GM19099 (cell line): ENCODE results near the gene KRT73.

Experiments used
- POLR2A ChIP-seq: IDR thresholded peaks from 3 replicates; pipeline ENCODE4 v1.6.1; 2011; ENCODE audit warnings: low read depth; ENCODE audit not compliant: insufficient read length; ENCODE audit errors: extremely low read depth

Gene KRT73

GRCh38 chr12:52615912-52616311 lies 2.4 kb downstream of the KRT73 start:
- TF ChIP-seq POLR2A = no peak

DNA sequence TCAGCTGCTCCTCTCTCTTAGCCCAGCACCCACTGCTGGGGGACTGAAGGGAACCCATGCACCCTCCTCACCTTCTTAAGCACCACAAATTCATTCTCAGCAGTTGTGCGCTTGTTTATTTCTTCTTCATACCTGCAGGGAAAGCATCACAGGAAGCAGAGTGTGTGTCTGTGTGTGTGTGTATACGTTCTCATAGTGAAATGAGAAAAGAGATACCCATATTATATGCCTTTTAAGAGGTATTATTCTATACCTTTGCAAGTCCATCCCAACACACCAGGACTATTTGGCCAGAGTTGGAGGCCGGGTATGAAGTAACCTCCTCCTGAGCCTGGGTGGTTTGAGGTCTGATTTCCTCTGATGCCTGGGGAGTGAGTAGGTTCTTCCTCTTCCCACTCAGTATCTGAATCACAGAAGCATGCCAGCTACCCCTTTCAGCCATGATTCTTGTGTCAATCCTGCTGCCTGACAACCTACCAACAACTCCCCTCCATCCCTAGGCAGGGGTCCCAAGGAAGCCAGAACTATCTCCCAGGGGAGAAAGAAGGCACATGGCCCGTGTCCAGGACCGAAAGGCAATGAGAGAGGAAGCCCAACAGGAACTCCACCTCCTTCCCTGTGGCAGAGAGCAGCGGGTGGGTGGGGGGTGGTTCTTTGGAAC lies 3.0 kb downstream of the KRT73 start:
- no peak for TF ChIP-seq POLR2A

- TF ChIP-seq POLR2A = no peak
Measured at GRCh38 chr12:52614381-52615207, 3.8 kb downstream of the KRT73 start.

GRCh38 chr12:52613384-52614030 lies 4.9 kb downstream of the KRT73 start:
- TF ChIP-seq POLR2A = no peak

DNA sequence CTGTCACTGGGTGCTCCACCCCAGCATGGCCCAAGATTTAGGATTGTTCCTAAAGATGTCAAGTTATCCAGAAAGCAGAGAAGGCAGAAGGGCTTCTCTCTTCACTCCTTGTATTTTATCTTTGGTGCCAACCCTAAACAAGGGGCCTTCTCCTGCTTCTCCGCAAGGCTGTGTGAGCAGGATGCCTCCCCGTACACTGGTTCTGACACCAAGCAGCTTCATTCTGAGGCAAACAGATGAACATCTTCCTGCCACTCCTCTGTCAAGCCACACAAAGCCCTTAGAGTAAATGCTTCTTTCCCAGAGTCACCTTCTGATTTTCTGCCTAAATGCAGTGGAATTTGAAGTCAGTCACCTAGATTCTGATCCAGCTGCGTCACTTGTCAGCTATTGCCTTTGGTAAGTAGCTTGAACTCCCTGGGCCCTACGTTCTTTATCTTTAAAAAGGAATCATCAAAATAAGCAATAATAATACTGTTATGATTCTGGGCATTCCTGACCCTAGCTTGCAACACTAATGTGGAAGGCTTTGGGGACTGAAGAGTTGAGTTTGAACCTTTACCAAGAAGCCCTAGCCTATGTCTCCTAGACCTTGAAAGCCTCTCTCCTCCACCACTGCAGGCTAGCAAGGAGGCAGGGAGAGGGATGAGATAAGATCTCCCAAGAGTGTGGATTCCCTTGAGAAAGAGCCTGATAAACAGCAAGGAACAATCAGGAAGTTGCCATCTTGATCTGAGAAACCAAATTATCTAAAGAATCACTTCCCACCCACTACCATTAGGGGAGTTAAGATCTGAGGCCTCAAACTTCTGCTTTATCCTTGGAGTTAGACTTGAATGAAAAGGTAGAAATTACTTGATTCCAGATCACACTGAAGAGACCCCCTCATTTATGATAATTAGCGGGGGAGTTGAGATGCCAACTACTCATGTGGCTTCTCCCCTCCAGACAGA lies 5.7 kb downstream of the KRT73 start:
- TF ChIP-seq POLR2A = no peak

- TF ChIP-seq POLR2A = no peak
Measured at GRCh38 chr12:52611080-52611468, 7.3 kb downstream of the KRT73 start.

GRCh38 chr12:52608826-52609630 lies 9.3 kb downstream of the KRT73 start:
- no peak for TF ChIP-seq POLR2A

DNA sequence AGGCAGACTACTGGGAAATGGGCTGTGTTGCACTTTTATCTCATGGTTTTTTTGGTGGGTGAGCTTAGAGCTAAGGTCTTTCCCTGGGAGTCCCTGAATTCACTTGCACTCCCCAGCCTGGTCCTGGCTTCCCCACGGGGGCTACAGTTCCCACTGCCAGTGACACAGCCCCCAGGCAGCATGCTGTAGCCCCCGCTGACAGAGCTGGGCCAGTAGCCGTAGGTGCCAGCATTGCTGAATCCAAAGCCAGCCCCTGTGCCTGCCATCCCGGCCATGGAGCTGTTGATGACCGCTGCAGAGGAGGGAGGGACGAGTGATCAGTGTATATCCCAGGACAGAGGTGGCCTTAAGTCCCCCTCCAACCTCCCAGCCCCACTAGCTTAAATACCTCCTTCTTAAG lies 10.2 kb downstream of the KRT73 start:
- TF ChIP-seq POLR2A = no peak

DNA sequence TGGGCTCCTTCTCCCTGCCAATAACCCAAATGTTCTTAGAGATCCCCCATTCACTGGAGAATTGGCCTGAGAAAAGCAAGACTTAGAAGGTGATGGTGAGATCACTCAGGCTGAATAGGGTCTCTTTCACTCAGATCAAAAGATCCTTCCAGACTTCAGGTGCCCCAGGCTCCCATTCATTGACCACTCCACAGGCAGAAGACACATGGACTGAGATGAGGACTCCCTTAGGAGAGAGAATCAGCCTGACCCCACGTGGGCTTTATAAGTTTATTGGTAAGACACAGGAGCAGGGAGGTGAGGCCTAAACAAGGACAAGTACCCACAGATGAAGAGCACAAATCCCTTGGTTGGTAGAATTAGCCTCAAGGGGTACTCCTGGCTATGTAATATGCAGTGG lies 11.0 kb downstream of the KRT73 start:
- TF ChIP-seq POLR2A = no peak

DNA sequence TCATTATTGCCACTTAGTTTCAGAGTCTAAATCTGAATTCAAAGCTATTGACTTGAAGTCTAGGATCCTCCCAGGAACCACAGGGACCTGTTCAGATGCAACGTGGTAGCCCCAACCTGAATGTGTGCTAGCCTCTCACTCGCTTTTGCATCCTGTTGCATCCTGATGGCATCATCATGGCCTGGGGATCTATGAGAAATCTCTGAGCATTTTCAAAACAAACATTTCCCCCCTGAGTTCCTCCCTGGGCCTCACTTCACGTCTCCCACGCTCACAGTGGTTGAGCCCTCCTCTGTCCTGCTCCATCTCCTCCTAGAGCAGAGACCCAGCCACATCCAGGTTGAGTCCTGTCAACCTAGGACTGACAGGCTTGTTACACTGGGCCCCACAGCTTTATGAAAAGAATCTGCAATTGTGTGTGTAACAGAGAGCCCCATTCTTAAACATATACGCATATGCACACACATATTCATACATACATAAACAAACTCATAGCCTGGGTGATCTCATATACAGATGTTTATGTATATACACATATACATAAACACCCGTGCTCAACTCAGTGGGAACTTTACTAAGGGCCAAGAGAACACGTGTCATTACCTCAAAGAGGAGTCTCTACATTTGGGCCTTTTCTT lies 11.7 kb downstream of the KRT73 start:
- no peak for TF ChIP-seq POLR2A

GRCh38 chr12:52606096-52606495 lies 12.3 kb downstream of the KRT73 start:
- TF ChIP-seq POLR2A = no peak

DNA sequence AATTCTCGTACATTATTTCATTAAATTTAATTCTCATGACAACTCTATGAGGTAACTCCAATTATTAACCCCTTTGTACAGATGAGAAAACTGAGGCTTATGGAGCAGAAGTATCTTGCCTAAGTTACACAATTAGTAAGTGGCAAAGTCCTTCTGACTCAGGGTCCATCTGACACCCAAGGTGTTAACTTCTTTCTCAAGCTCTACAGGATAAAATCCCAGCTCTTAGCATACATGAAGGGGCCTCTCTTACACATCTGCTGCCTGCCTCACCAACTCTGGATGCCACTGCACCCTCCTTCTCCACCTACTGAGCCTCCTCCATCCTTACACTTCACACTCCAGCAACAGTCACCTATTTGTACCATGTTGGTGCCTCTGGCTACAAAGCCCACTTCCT lies 12.8 kb downstream of the KRT73 start:
- no peak for TF ChIP-seq POLR2A

DNA sequence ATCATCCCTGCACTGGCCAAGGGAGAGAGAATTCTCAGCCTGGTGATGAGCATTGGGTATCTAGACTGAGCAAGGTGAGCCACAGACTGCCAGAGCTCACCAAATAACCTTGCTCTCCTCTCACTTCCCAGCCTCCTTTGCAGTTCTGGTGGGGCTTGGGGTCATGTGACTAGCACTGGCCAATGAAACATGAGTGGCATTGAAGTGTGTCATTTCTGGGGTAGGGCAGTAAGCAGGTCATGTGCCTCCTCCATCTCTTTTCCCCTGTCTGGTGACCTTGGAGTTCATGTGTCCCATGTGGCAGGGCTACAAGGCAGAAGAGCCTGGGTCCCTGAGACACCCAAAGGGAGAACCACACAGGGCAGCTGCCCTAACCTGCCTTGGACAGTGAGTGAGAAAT lies 13.5 kb downstream of the KRT73 start:
- TF ChIP-seq POLR2A = no peak

- no peak for TF ChIP-seq POLR2A
Measured at GRCh38 chr12:52603314-52603713, 15.0 kb downstream of the KRT73 start.
